Measurements from ENCODE around the gene RRAS2. TPM values are rescaled to one million over a fixed set of nuclear protein-coding genes. Genes with fewer than 3 reads are reported as not detected.

The RRAS2 gene
- total RNA-seq, 4 donors from 2014 or later = 44.0 to 110 (median 69.5) TPM

DNA sequence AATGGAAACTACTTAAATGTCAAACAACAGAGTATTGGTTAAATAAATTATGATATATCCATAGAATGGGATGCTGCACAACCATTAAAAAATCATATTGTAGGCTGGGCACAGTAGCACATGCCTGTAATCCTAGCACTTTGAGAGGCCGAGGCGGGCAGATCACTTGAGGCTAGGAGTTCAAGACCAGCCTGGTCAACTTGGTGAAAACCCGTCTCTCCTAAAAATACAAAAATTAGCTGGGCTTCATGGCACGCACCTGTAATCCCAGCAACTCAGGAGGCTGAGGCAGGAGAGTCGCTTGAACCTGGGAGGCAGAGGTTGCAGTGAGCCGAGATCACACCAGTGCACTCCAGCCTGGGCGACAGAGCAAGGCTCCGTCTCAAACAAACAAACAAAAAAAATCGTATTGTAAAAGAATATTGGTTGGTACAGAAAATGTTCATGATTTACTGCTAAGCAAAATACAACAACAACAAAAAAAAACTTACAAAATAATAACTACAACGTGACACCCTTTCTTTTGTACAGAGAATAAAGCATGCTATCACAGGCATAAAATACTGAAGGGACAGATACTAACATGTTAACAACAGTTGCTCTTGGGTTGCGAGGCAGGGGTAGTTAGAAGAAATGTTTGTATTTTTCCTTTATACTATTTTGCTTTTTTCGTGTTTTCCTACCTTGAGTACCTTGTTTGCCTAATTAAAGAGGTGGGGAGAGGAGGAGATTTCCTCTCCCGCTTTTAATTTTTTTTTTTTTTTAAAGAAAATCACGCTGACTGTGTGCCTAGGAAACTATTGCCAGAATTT is 21.3 kb upstream of the RRAS2 start:
- H3K4me3 ChIP-seq = peak overlapping the region; percentile 45 to 54
- peak overlapping the region in 3 of 4 donors; percentile 36 to 84 (median 80) for H3K27ac ChIP-seq
- ATAC-seq = no peak
- no peaks in the 10 kb centered on the region for H3K36me3 ChIP-seq
- peaks cover 0 to 34% (median 14%) of the 10 kb centered on the region in 3 donors for H3K4me1 ChIP-seq
- no peaks in the 10 kb centered on the region for H3K9me3 ChIP-seq
- TF ChIP-seq POLR2AphosphoS5 (IDR thresholded peaks at IDR 0.05) = no peak
- 65 to 72% methylated on average over 8 of the region's 14 CpGs for WGBS, 2 donors (ENCODE audit: low coverage in 1 of 2)
- no peaks in the 10 kb centered on the region for H3K27me3 ChIP-seq

DNA sequence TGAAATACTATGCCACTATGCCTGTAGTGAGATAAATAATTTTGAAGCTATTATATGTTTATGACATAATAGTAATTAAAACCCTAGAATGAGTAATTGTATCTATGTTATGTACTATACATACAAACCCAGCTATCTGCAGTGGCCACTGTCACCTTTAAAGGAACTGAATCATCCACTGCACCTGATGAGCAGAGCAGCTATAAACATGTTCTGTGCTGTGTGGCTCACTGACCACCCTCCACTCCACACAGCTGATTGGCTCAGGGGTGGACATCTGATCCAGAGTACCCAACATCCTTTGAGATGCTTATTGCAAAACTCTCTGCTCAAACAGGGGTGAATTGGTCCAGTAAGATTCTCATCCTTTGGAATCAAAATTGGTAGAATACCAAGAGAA is 19.2 kb upstream of the RRAS2 start:
- H3K36me3 ChIP-seq = no peaks in the 10 kb centered on the region
- no peak for TF ChIP-seq POLR2A (IDR thresholded peaks at IDR 0.05)
- TF ChIP-seq, protein P1, sequence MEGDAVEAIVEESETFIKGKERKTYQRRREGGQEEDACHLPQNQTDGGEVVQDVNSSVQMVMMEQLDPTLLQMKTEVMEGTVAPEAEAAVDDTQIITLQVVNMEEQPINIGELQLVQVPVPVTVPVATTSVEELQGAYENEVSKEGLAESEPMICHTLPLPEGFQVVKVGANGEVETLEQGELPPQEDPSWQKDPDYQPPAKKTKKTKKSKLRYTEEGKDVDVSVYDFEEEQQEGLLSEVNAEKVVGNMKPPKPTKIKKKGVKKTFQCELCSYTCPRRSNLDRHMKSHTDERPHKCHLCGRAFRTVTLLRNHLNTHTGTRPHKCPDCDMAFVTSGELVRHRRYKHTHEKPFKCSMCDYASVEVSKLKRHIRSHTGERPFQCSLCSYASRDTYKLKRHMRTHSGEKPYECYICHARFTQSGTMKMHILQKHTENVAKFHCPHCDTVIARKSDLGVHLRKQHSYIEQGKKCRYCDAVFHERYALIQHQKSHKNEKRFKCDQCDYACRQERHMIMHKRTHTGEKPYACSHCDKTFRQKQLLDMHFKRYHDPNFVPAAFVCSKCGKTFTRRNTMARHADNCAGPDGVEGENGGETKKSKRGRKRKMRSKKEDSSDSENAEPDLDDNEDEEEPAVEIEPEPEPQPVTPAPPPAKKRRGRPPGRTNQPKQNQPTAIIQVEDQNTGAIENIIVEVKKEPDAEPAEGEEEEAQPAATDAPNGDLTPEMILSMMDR (IDR thresholded peaks at IDR 0.05) = no peak
- no peak for TF ChIP-seq POLR2AphosphoS5 (IDR thresholded peaks at IDR 0.05)
- TF ChIP-seq EP300 (IDR thresholded peaks at IDR 0.05) = no peak
- H3K9me3 ChIP-seq = no peaks in the 10 kb centered on the region
- ATAC-seq = no peak
- no peaks in the 10 kb centered on the region for H3K27me3 ChIP-seq
- no peak overlapping the region for H3K4me3 ChIP-seq
- H3K4me1 ChIP-seq = peaks cover 6 to 35% (median 11%) of the 10 kb centered on the region in 3 donors
- no peak overlapping the region for H3K27ac ChIP-seq

DNA sequence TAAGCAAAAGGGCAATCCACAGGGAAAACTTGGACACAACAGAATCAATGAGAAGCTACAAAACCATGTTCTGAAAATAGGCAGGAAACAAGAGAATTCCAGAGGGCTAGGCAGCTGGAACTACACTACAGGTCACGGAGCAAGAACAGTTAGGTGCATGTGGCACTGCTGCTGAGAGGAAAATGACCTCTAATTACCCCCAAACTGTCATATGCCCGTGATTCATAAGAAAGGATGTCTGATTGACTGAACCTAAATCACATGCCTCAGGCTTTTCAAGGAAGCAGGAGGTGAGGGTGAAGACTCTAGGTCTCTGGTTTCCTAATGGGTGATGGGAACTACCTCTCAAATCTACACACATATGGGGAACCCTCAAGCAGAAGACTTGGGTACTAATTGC is 17.9 kb upstream of the RRAS2 start:
- no peaks in the 10 kb centered on the region for H3K36me3 ChIP-seq
- H3K4me1 ChIP-seq = peaks cover 6 to 35% (median 11%) of the 10 kb centered on the region in 3 donors
- H3K27ac ChIP-seq = no peak overlapping the region
- H3K27me3 ChIP-seq = no peaks in the 10 kb centered on the region
- ATAC-seq = no peak
- TF ChIP-seq POLR2AphosphoS5 (IDR thresholded peaks at IDR 0.05) (no peak), EP300 (IDR thresholded peaks at IDR 0.05) (no peak), POLR2A (IDR thresholded peaks at IDR 0.05) (no peak)
- TF ChIP-seq, protein P1 (IDR thresholded peaks at IDR 0.05) = no peak
- H3K4me3 ChIP-seq = no peak overlapping the region
- no peaks in the 10 kb centered on the region for H3K9me3 ChIP-seq
- 64 to 73% methylated on average over 2 of the region's 2 CpGs for WGBS, 2 donors (ENCODE audit: low coverage in 1 of 2)

DNA sequence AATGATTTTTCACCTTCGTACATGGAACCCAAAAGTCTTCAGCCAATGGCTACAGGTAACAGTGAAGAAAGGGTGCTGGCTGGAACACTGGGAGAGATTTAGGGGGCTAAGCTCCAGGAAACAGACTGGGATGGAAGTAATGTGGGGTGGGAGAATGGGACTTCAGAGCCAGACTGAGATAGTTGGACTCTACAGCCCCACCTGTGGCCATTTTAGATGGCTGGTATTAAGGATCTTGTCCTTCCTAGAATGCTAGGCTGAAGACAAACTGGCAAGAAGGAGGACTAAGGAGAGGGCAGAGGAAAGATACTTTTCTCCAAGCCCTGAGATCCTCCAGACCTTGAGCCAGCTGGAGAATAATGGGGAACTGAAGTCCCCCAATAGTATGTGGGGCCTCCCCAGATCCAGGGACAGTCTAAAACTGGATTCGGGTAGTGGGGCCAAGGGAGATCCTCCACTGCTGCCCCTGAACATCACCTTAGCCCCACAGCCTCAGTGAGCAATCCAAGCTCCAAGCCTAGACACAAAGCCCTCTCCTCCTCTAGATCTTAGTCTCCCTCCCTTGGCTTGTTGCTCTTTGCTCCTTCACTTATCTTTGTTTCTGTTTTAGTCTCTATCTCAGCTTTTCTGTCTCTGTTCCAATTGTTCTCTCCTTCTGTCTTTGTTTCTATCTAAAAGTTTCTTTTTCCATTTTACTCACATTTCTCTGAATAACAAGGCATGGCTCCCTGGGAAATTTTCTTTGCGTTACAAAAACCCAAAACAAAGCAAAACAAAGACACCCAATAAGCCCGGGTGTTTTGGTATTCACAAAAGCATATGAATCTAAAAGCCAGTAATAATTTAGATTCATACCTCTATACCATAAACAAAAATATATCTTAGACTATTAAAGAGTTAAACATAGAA is 16.2 kb upstream of the RRAS2 start:
- no peak overlapping the region for H3K4me3 ChIP-seq
- no peaks in the 10 kb centered on the region for H3K27me3 ChIP-seq
- TF ChIP-seq POLR2AphosphoS5 (IDR thresholded peaks at IDR 0.05) (no peak), EP300 (IDR thresholded peaks at IDR 0.05) (no peak), POLR2A (IDR thresholded peaks at IDR 0.05) (no peak)
- TF ChIP-seq, protein P1 (IDR thresholded peaks at IDR 0.05) = no peak
- 63 to 83% methylated on average over 2 to 4 of the region's 4 CpGs for WGBS, 2 donors (ENCODE audit: low coverage in 1 of 2)
- H3K9me3 ChIP-seq = no peaks in the 10 kb centered on the region
- H3K4me1 ChIP-seq = peaks cover 0 to 17% (median 6%) of the 10 kb centered on the region in 3 donors
- no peaks in the 10 kb centered on the region for H3K36me3 ChIP-seq
- peak overlapping the region in 3 of 4 donors; percentile 55 to 72 (median 62) for H3K27ac ChIP-seq
- no peak for ATAC-seq

DNA sequence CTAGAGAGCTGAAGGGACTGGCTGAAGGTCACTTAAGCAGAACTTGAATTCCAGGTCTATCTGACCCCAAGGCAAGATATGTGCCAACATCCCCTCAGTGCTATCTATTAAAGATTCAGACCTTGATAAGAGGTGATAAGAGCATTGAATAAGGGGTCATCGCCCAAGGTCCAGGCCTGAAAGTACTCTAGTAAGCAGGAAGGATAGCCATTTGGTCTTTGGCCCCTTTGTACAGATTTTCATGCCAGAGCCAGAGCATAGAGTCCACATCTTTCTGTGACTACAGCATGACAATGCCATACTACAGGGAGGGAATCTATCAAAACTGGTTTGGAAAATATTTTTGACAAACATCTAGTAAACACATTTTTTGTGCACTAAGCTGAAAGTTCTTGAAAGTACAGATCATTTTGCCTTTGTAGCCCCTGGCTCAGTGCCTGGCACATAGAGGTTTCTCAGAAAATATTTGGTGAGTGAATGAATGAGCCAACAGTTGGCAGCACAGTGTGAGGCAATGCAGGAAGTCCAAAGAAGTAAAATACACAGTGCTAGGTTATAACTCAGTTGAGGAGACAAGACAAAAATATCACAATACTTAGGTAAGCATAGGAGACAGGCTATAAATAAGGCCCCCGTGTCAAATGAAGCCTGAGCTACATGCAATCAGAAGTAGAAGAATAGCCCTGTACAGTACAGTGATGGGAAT is 15.1 kb upstream of the RRAS2 start:
- Histone ChIP-seq H3K36me3 (no peaks in the 10 kb centered on the region), H3K4me1 (peaks cover 0 to 17% (median 6%) of the 10 kb centered on the region in 3 donors), H3K27me3 (no peaks in the 10 kb centered on the region), H3K9me3 (no peaks in the 10 kb centered on the region), H3K4me3 (no peak overlapping the region), H3K27ac (peak overlapping the region; percentile 12 to 72 (median 58))
- no peak for TF ChIP-seq POLR2A (IDR thresholded peaks at IDR 0.05)
- TF ChIP-seq EP300 (IDR thresholded peaks at IDR 0.05) = no peak
- peak; percentile 81 for TF ChIP-seq POLR2AphosphoS5 (IDR thresholded peaks at IDR 0.05)
- 54 to 64% methylated on average over 2 of the region's 2 CpGs for WGBS, 2 donors (ENCODE audit: low coverage in 1 of 2)
- ATAC-seq = peak; percentile 87

Measured in gastroesophageal sphincter (tissue), 4 donors.